VCaP (cell line): ENCODE results near the gene TBX1.

ENCODE experiments used
- H3K27ac ChIP-seq: fragments of 450-650 bp; 2 replicates; pipeline ENCODE4 v1.5.1; 2017
- CTCF ChIP-seq: fragments of 450-650 bp; conservative IDR thresholded peaks from 2 replicates; pipeline ENCODE4 v1.5.1; 2017; ENCODE audit warnings: mild to moderate bottlenecking, moderate library complexity

The TBX1 gene

GRCh38 chr22:19716829-19717105, 43.8 kb upstream of the TBX1 start:
- H3K27ac ChIP-seq, result peak overlapping the region; percentile 78; the same call in 1 of the 2 replicates
- TF ChIP-seq CTCF, result no peak

GRCh38 chr22:19717181-19717580, 43.4 kb upstream of the TBX1 start:
- no peak for TF ChIP-seq CTCF
- H3K27ac ChIP-seq, result peak overlapping the region; percentile 78

DNA sequence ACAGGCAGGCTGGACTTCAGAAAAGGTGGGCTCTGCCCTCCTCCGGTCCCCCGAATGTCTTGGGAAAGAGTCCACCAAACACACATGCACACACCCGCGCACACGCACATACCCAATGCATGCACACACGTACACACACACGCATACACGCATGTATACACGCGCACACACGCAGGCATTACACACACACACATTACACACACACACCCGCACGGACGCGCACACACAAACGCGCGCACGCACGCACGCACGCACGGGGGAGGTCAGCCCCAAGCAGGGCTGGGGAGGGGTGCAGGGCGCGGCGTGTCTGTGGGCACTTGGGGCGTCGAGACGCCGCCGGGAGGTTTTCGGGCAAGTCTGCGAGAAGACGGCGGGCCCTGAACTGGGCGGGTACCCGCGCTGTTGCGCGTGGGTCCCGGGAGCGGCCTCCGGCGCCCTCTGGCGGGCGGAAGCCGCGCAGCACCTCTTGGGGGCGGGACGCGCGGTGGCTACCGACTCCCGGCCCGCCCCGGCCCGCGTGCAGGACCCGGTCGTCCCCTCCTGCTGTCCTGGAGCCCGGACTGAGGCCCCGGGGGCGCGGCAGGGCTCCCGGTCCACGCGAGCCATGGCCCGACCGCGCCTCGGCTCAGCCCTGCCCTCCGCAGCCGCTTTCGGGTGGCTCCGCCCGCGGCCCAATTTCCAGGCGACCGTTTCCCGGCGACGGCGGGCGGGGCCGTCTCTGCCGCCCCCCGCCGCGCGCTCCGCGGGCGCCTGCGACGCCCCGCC, 42.7 kb upstream of the TBX1 start:
- peak overlapping the region; percentile 78 for H3K27ac ChIP-seq
- peak; percentile 98 for TF ChIP-seq CTCF

GRCh38 chr22:19718456-19719049, 42.0 kb upstream of the TBX1 start:
- TF ChIP-seq CTCF, result no peak

DNA sequence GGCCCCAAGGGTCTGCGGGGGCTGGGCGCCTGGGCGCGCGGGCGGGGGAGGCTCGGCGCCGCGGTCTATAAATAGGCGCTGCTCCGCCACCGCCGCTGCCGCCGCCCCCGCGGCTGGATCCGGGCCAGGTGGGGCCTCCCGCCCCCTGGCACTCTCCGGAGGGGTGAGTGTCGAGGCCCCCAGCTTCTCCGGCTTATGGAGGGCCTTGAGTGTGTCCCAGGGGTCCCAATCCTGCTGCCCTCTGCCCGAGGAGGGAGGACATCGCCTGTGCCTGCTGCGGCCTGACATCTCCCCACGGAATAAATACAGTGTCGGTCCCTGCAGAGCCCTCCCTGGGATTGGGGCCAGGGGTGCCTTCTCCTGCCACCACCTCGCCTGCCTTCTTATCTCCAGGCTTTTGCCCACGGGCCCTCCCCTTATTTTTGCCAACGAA, 41.5 kb upstream of the TBX1 start:
- H3K27ac ChIP-seq, result peak overlapping the region; percentile 78; the same call in 1 of the 2 replicates
- no peak for TF ChIP-seq CTCF

More at GRCh38 chr22:19718456-19719049, 42.0 kb upstream of the TBX1 start:
- peak overlapping the region; percentile 78 for H3K27ac ChIP-seq

DNA sequence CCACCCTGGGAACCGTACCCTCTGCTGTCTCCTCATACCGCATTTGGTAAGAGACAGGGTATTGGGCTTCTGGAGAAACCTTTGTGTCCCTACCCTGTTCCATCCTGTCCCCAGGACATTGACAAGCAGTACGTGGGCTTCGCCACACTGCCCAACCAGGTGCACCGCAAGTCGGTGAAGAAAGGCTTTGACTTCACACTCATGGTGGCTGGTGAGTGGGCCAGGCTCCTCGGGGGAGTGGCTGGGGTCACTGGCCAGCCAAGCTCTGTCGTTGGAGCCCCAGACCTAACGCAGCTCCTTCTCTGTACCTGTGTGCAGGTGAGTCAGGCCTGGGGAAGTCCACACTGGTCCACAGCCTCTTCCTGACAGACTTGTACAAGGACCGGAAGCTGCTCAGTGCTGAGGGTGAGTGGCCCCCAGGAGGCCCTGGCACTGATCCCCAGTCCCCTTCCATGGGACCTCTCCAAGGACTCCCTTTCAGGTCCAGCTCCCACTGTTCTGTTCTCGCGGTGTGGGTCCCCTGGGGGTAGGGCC, 41.0 kb upstream of the TBX1 start:
- no peak for TF ChIP-seq CTCF
- no peak overlapping the region for H3K27ac ChIP-seq

- no peak overlapping the region for H3K27ac ChIP-seq
- TF ChIP-seq CTCF, result no peak
These were observed 40.3 kb upstream of the TBX1 start for GRCh38 chr22:19720150-19720827.
